Neural cell (in vitro differentiated cells): ENCODE measurements around the gene IL11RA. TPM values are rescaled to one million over a fixed set of nuclear protein-coding genes. Genes with fewer than 3 reads are reported as not detected.

Experiments used
- H2AFZ ChIP-seq: fragments of 200-600, 300-800 bp; sonication (generic), shearing (Covaris generic); 2 replicates; pipeline ENCODE4 v1.6.0; 2014; ENCODE audit warnings: low read depth, mild to moderate bottlenecking, antibody characterized with exemption, low read length, moderate library complexity
- H3F3A ChIP-seq: fragments of 200-600 bp; shearing (Covaris generic); 2 replicates; pipeline ENCODE4 v1.6.1; 2016; ENCODE audit warnings: mild to moderate bottlenecking, moderate library complexity, mixed read lengths, antibody characterized with exemption, low read length; ENCODE audit not compliant: insufficient read depth, poor library complexity, severe bottlenecking
- H3K27ac ChIP-seq: fragments of 200-600, 300-800 bp; sonication (generic), shearing (Covaris generic); 2 replicates; pipeline ENCODE4 v1.5.1; 2014; ENCODE audit warnings: mild to moderate bottlenecking, low read length, moderate library complexity
- H3K27me3 ChIP-seq: fragments of 300-800, 200-600 bp; sonication (generic), shearing (Covaris generic); 2 replicates; pipeline ENCODE4 v1.6.0; 2014; ENCODE audit warnings: mild to moderate bottlenecking, low read depth, low read length, moderate library complexity; ENCODE audit not compliant: insufficient read depth
- H3K36me3 ChIP-seq: fragments of 300-800, 200-600 bp; sonication (generic), shearing (Covaris generic); 2 replicates; pipeline ENCODE4 v1.5.1; 2014; ENCODE audit warnings: mild to moderate bottlenecking, antibody characterized with exemption, low read length, moderate library complexity; ENCODE audit not compliant: insufficient read depth
- H3K4me2 ChIP-seq: fragments of 300-800, 200-600 bp; sonication (generic), shearing (Covaris generic); 2 replicates; pipeline ENCODE4 v1.6.0; 2014; ENCODE audit warnings: mild to moderate bottlenecking, low read length
- H3K4me3 ChIP-seq: fragments of 300-800, 200-600 bp; sonication (generic), shearing (Covaris generic); 2 replicates; pipeline ENCODE4 v1.5.1; 2014; ENCODE audit warnings: mild to moderate bottlenecking, low read length, moderate library complexity
- H3K79me2 ChIP-seq: fragments of 200-600 bp; shearing (Covaris generic); replicated peaks from 2 replicates; pipeline ENCODE4 v1.6.0; 2014; ENCODE audit warnings: mild to moderate bottlenecking, low read length, moderate library complexity; ENCODE audit not compliant: insufficient read depth
- H3K9ac ChIP-seq: fragments of 300-800, 200-600 bp; sonication (generic), shearing (Covaris generic); 2 replicates; pipeline ENCODE4 v1.6.1; 2016; ENCODE audit warnings: mild to moderate bottlenecking, low read length, mixed read lengths
- H3K9me2 ChIP-seq: fragments of 200-600 bp; shearing (Covaris generic); 2 replicates; pipeline ENCODE4 v1.6.1; 2016; ENCODE audit warnings: mild to moderate bottlenecking, low read length, mixed read lengths; ENCODE audit not compliant: insufficient read depth
- H3K9me3 ChIP-seq: fragments of 200-600, 300-800 bp; sonication (generic), shearing (Covaris generic); 2 replicates; pipeline ENCODE4 v1.6.1; 2016; ENCODE audit warnings: mild to moderate bottlenecking, mixed run types, low read length, moderate library complexity, mixed read lengths
- H4K20me1 ChIP-seq: fragments of 200-600 bp; shearing (Covaris generic); 2 replicates; pipeline ENCODE4 v1.6.1; 2016; ENCODE audit warnings: mild to moderate bottlenecking, mixed run types; ENCODE audit not compliant: insufficient read depth
- EP300 ChIP-seq: fragments of 450-650 bp; conservative IDR thresholded peaks from 2 replicates; pipeline ENCODE4 v1.6.1; 2014; ENCODE audit warnings: antibody characterized with exemption, mild to moderate bottlenecking, moderate library complexity; ENCODE audit not compliant: poor library complexity, severe bottlenecking
- EZH2 ChIP-seq: fragments of 200-600, 300-800 bp; shearing (Covaris generic), sonication (generic); IDR thresholded peaks from 2 replicates; pipeline ENCODE4 v1.6.1; 2014; ENCODE audit warnings: antibody characterized with exemption, low read length, borderline replicate concordance, mild to moderate bottlenecking; ENCODE audit not compliant: insufficient read depth, poor library complexity, severe bottlenecking
- MXI1 ChIP-seq: fragments of 450-650 bp; conservative IDR thresholded peaks from 2 replicates; pipeline ENCODE4 v1.6.1; 2014; ENCODE audit warnings: antibody characterized with exemption, mild to moderate bottlenecking; ENCODE audit not compliant: poor library complexity, severe bottlenecking
- POLR2AphosphoS5 ChIP-seq: IDR thresholded peaks from 2 replicates; pipeline ENCODE4 v1.6.1; 2012
- RAD21 ChIP-seq: fragments of 450-650 bp; conservative IDR thresholded peaks from 2 replicates; pipeline ENCODE4 v1.6.1; 2014; ENCODE audit warnings: antibody characterized with exemption, mild to moderate bottlenecking, moderate library complexity
- SMC3 ChIP-seq: fragments of 450-650 bp; conservative IDR thresholded peaks from 2 replicates; pipeline ENCODE4 v1.6.1; 2014; ENCODE audit warnings: antibody characterized with exemption, mild to moderate bottlenecking, moderate library complexity; ENCODE audit not compliant: poor library complexity
- TAF1 ChIP-seq: IDR thresholded peaks from 2 replicates; pipeline ENCODE4 v1.6.1; 2012; ENCODE audit warnings: low read depth
- polyA plus RNA-seq: library from polyadenylated mRNA; depleted of rRNA; stranded (reverse); fragments of >200 nt; gene quantifications from 2 replicates; pipeline ENCODE4 v1.2.3, GENCODE V29; 2014
- TF ChIP-seq, protein P1 (sequence below): IDR thresholded peaks from 2 replicates; pipeline ENCODE4 v1.6.1; 2012; ENCODE audit warnings: borderline replicate concordance
- TF ChIP-seq, protein P2 (sequence below): fragments of 450-650 bp; IDR thresholded peaks from 2 replicates; pipeline ENCODE4 v1.5.1; 2014; ENCODE audit warnings: antibody characterized with exemption, mild to moderate bottlenecking, moderate library complexity; ENCODE audit not compliant: poor library complexity, severe bottlenecking

The IL11RA gene
- polyA plus RNA-seq, 1 donor from 2014 or later: 59.1 TPM

DNA sequence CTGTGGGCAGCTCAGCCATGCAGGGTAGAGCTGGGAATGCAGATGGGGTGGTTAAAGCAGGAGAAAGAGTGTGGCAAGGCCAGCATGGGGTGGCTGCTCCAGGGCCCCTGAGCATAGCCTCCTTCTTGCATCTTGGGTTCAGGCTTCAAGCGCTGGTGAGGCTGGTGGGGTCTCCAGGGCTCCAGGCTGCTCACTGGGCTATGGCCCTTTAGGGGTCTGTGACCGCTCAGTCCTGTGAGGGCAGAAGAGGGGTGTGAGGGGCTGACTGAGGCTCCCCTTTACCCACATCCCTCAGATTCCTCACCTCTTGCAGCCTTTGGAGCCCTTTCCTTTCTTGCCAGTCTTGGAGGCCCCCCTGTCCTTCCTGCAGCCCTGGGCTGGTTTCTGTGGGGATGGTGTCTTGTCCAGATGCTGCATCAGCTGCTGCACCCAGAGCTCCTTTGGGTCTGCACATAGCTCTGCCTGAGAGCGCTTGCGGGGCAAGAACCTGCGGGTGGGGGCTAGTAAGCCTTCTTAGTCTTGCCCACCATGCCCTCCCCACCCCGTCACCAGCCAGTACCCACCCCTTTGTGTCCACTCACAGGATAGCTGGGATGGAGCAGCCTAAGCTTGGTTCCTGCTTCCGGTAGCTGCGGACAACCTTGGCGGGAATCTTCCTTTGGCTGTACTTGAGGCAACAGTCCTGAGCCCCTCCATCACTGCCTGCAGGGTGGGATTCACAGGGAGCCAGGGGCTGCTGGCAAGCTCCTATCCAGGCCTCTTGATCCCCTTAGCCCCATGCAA, 57.4 kb downstream of the IL11RA start:
- Histone ChIP-seq H3K36me3 (no peaks in the 10 kb centered on the region), H3K4me3 (no peak overlapping the region), H3F3A (no peaks in the 10 kb centered on the region), H3K4me2 (no peak overlapping the region), H3K79me2 (no peaks in the 10 kb centered on the region), H3K9ac (no peak overlapping the region), H3K9me3 (no peaks in the 10 kb centered on the region), H2AFZ (no peak overlapping the region), H3K27ac (no peak overlapping the region), H4K20me1 (no peaks in the 10 kb centered on the region), H3K9me2 (no peaks in the 10 kb centered on the region), H3K27me3 (no peaks in the 10 kb centered on the region)
- TF ChIP-seq, protein P1, sequence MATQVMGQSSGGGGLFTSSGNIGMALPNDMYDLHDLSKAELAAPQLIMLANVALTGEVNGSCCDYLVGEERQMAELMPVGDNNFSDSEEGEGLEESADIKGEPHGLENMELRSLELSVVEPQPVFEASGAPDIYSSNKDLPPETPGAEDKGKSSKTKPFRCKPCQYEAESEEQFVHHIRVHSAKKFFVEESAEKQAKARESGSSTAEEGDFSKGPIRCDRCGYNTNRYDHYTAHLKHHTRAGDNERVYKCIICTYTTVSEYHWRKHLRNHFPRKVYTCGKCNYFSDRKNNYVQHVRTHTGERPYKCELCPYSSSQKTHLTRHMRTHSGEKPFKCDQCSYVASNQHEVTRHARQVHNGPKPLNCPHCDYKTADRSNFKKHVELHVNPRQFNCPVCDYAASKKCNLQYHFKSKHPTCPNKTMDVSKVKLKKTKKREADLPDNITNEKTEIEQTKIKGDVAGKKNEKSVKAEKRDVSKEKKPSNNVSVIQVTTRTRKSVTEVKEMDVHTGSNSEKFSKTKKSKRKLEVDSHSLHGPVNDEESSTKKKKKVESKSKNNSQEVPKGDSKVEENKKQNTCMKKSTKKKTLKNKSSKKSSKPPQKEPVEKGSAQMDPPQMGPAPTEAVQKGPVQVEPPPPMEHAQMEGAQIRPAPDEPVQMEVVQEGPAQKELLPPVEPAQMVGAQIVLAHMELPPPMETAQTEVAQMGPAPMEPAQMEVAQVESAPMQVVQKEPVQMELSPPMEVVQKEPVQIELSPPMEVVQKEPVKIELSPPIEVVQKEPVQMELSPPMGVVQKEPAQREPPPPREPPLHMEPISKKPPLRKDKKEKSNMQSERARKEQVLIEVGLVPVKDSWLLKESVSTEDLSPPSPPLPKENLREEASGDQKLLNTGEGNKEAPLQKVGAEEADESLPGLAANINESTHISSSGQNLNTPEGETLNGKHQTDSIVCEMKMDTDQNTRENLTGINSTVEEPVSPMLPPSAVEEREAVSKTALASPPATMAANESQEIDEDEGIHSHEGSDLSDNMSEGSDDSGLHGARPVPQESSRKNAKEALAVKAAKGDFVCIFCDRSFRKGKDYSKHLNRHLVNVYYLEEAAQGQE: no peak
- TF ChIP-seq SMC3: no peak
- TF ChIP-seq EZH2: no peak
- TF ChIP-seq TAF1: no peak

DNA sequence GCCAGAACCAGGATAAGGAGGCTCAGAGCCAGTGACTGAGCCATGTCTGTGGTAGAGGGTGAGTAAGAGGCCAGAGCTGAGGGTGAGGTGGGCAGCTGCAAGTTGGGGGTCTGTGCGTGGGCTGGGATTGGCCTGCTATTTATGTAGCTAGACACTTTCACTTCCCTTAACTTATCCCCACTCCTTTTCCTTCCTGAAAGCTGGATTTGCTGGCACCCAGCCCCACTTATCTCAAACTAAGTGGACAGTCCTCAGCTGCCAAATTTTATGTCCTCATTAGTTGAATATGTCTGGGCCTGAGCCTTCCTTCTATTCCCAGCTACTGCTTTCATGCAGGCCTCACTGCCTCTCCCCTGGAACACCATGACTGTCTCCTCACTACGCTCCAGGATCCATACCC, 58.0 kb downstream of the IL11RA start, which contains the start of gene CCL21:
Gene CCL21, minus strand, starts transcription at position 114 of the 400 bp plus-strand sequence. Its CDS starts 70 bp downstream, at position 44.
- H3K9me3 ChIP-seq: no peaks in the 10 kb centered on the region
- no peak within 1 kb of the TSS for H3K4me3 ChIP-seq
- H4K20me1 ChIP-seq: no peaks in the 10 kb centered on the region
- no peaks in the 10 kb centered on the region for H3K36me3 ChIP-seq
- H3K79me2 ChIP-seq: no peaks in the 10 kb centered on the region
- no peaks in the 10 kb centered on the region for H3K9me2 ChIP-seq
- H3K27ac ChIP-seq: no peak within 1 kb of the TSS
- no peaks in the 10 kb centered on the region for H3K27me3 ChIP-seq
- H2AFZ ChIP-seq: no peak within 1 kb of the TSS
- no peaks in the 10 kb centered on the region for H3F3A ChIP-seq
- TF ChIP-seq, protein P1: no peak
- TF ChIP-seq SMC3: no peak
- TF ChIP-seq MXI1: no peak
- TF ChIP-seq EP300: no peak
- no peak for TF ChIP-seq POLR2AphosphoS5
- no peak for TF ChIP-seq RAD21
- no peak for TF ChIP-seq EZH2
- TF ChIP-seq, protein P2, sequence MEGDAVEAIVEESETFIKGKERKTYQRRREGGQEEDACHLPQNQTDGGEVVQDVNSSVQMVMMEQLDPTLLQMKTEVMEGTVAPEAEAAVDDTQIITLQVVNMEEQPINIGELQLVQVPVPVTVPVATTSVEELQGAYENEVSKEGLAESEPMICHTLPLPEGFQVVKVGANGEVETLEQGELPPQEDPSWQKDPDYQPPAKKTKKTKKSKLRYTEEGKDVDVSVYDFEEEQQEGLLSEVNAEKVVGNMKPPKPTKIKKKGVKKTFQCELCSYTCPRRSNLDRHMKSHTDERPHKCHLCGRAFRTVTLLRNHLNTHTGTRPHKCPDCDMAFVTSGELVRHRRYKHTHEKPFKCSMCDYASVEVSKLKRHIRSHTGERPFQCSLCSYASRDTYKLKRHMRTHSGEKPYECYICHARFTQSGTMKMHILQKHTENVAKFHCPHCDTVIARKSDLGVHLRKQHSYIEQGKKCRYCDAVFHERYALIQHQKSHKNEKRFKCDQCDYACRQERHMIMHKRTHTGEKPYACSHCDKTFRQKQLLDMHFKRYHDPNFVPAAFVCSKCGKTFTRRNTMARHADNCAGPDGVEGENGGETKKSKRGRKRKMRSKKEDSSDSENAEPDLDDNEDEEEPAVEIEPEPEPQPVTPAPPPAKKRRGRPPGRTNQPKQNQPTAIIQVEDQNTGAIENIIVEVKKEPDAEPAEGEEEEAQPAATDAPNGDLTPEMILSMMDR: no peak
- no peak for TF ChIP-seq TAF1
- H3K9ac ChIP-seq: no peak within 1 kb of the TSS
- no peak within 1 kb of the TSS for H3K4me2 ChIP-seq
